ENCODE measurements around the gene VPS52.

Gene VPS52

DNA sequence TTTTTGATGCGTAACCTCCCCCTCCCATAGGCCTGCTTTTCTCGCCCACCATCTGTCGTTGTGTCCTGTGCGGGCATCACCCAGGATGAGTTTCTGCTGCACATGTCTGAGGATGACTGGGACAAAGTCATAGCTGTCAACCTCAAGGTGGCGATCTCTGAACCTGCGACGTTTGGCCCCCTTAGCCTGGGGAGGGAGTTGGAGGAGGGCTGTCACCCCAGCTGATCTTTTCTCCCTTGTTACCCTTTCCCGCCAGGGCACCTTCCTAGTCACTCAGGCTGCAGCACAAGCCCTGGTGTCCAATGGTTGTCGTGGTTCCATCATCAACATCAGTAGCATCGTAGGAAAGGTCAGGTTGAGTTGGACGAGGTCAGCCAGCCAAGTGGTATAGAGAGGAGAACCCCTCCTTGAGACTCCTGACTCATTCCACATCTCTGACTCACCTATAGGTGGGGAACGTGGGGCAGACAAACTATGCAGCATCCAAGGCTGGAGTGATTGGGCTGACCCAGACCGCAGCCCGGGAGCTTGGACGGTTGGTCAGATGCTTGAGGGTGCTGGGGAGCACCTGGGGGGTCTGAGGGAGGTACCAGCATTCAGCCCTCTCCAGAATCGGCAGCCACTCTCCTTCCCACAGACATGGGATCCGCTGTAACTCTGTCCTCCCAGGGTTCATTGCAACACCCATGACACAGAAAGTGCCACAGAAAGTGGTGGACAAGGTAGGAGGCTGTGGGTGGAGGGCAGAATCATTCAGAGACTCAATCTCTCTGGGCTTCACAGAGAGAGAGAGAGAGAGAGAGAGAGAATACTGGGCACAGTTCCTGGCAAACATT is 66.3 kb downstream of the VPS52 start:
- H3K4me3 ChIP-seq (ENCODE audit: control insufficient read depth, low read depth, low read length), result peak overlapping the region; percentile 67
- TF ChIP-seq, protein P1, sequence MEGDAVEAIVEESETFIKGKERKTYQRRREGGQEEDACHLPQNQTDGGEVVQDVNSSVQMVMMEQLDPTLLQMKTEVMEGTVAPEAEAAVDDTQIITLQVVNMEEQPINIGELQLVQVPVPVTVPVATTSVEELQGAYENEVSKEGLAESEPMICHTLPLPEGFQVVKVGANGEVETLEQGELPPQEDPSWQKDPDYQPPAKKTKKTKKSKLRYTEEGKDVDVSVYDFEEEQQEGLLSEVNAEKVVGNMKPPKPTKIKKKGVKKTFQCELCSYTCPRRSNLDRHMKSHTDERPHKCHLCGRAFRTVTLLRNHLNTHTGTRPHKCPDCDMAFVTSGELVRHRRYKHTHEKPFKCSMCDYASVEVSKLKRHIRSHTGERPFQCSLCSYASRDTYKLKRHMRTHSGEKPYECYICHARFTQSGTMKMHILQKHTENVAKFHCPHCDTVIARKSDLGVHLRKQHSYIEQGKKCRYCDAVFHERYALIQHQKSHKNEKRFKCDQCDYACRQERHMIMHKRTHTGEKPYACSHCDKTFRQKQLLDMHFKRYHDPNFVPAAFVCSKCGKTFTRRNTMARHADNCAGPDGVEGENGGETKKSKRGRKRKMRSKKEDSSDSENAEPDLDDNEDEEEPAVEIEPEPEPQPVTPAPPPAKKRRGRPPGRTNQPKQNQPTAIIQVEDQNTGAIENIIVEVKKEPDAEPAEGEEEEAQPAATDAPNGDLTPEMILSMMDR (conservative IDR thresholded peaks at IDR 0.05; ENCODE audit: control insufficient read depth, insufficient read depth, low read depth, low read length), result no peak
- DNase-seq (ENCODE audit: low read depth), result peak; percentile 44

GRCh38 chr6:33204415-33205190 is 67.1 kb downstream of the VPS52 start, which contains the start of gene HSD17B8:
TSS of gene HSD17B8 (plus strand) at chr6:33204655. CDS start at chr6:33204669, 14 bp downstream.
- H3K4me3 ChIP-seq (ENCODE audit: control insufficient read depth, low read depth, low read length), result peak within 1 kb of the TSS; percentile 67
- peak; percentile 87 for DNase-seq (ENCODE audit: low read depth)
- TF ChIP-seq, protein P1 (conservative IDR thresholded peaks at IDR 0.05; ENCODE audit: control insufficient read depth, insufficient read depth, low read depth, low read length), result no peak

DNA sequence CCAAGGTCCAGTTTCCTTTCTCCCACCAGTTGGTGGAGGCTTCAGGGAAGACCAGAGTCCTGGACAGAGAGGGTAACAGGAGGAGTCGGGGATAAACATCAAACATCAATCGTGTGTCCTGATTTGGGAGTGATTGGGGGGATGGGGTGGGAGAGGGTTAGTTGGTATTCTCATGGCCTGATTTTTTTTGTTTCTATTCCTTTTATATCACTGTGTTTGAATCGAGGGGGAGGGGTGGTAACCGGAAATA is 67.6 kb downstream of the VPS52 start:
- TF ChIP-seq, protein P1 (conservative IDR thresholded peaks at IDR 0.05; ENCODE audit: control insufficient read depth, insufficient read depth, low read depth, low read length), result no peak
- no peak overlapping the region for H3K4me3 ChIP-seq (ENCODE audit: control insufficient read depth, low read depth, low read length)
- DNase-seq (ENCODE audit: low read depth), result no peak

GRCh38 chr6:33203443-33204164 is 68.1 kb downstream of the VPS52 start:
- TF ChIP-seq, protein P1 (conservative IDR thresholded peaks at IDR 0.05; ENCODE audit: control insufficient read depth, insufficient read depth, low read depth, low read length), result no peak
- DNase-seq (ENCODE audit: low read depth), result no peak
- no peak overlapping the region for H3K4me3 ChIP-seq (ENCODE audit: control insufficient read depth, low read depth, low read length)

DNA sequence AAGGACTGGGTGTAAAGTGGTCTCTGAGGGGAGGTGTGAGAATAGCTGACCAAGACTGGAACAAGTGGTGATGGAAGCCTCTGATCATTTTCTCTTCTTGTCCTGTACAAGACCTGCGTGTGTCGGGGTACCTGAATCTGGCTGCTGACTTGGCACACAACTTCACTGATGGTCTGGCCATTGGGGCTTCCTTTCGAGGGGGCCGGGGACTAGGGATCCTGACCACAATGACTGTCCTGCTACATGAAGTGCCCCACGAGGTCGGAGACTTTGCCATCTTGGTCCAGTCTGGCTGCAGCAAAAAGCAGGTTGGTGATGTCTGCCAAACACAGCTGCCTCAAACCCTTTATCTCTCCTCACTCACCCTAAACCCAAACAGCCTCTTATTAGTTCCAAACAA is 68.9 kb downstream of the VPS52 start:
- DNase-seq (ENCODE audit: low read depth), result no peak
- TF ChIP-seq, protein P1 (conservative IDR thresholded peaks at IDR 0.05; ENCODE audit: control insufficient read depth, insufficient read depth, low read depth, low read length), result no peak
- no peak overlapping the region for H3K4me3 ChIP-seq (ENCODE audit: control insufficient read depth, low read depth, low read length)

GRCh38 chr6:33201935-33202334 is 69.7 kb downstream of the VPS52 start:
- H3K4me3 ChIP-seq (ENCODE audit: control insufficient read depth, low read depth, low read length), result peak overlapping the region; percentile 99
- TF ChIP-seq, protein P1 (conservative IDR thresholded peaks at IDR 0.05; ENCODE audit: control insufficient read depth, insufficient read depth, low read depth, low read length), result no peak
- DNase-seq (ENCODE audit: low read depth), result no peak

Data from fibroblast of mammary gland (primary cell).